Motor neuron (in vitro differentiated cells): ENCODE measurements around the gene SLC8A1. TPM values are rescaled to one million over a fixed set of nuclear protein-coding genes. Genes with fewer than 3 reads are reported as not detected.

ENCODE experiments used
- ATAC-seq, 8 experiments: fragments of 200-7000 bp; cut with Tn5 transposase; replicated peaks in 6 of 8; 2 replicates each; pipeline ENCODE4 v1.8.0; 2021; ENCODE audit warnings: mild to moderate bottlenecking in 8 of 8, moderate library complexity in 8 of 8
- H3K27ac ChIP-seq, 2 donors: fragments of 250-450 bp; sonication (Bioruptor Pico); 2 replicates each; pipeline ENCODE4 v1.9.0; 2021; ENCODE audit warnings: antibody characterized with exemption in 2 of 2, mild to moderate bottlenecking in 2 of 2, moderate library complexity in 1 of 2
- H3K4me1 ChIP-seq, 2 donors: fragments of 250-450 bp; sonication (Bioruptor Pico); replicated peaks in 1 of 2; 2 replicates each; pipeline ENCODE4 v1.6.1; 2021; ENCODE audit warnings: antibody characterized with exemption in 2 of 2, mild to moderate bottlenecking in 2 of 2, moderate library complexity in 1 of 2
- H3K4me3 ChIP-seq, 5 donors: fragments of 250-450 bp; sonication (Bioruptor Pico); 2 replicates each; pipeline ENCODE4 v1.9.0; 2021; ENCODE audit warnings: antibody characterized with exemption in 5 of 5, mild to moderate bottlenecking in 5 of 5, moderate library complexity in 4 of 5
- WGBS, 10 experiments: fragments of 450-650 bp; shearing (Covaris generic); methylation state at CpG; one replicate each; pipeline ENCODE4 v1.0.0; 2022; 5-methylcytosine and 5-hydroxymethylcytosine counted together
- in situ Hi-C, 9 experiments: fragments of 400-800 bp; cut with MboI; loops; one replicate each; pipeline ENCODE4 v1.15.0; 2021; ENCODE audit warnings: low sequenced_read_pairs in 9 of 9, low pct_unique_long_range_greater_than_20kb in 2 of 9; ENCODE audit not compliant: unreplicated experiment in 9 of 9
- total RNA-seq, 8 experiments: library from RNA; unstranded; fragments of 300-600 nt; gene quantifications; 2 replicates each; pipeline versions ENCODE4 v1.2.3 to v1.2.4, GENCODE V29; 2022

SLC8A1 gene
- total RNA-seq, 8 experiments from 2014 or later: 0.27 to 55.1 (median 24.5) TPM

GRCh38 chr2:40049781-40050180 is 402.1 kb downstream of the SLC8A1 start:
- Histone ChIP-seq H3K4me1 (peaks cover 0 to 10% of the 10 kb centered on the region in 2 donors), H3K4me3 (no peak overlapping the region), H3K27ac (no peak overlapping the region)
- in situ Hi-C loops: no loop called here
- 0 to 100% (median 38%) methylated on average over 1 of the region's 1 CpG; no CpG with 5 or more reads in 4 of the 10 experiments for WGBS, 10 experiments
- ATAC-seq: no peak

GRCh38 chr2:40048506-40048905 is 403.4 kb downstream of the SLC8A1 start:
- WGBS, 10 experiments: 14 to 100% (median 75%) methylated on average over 1 of the region's 1 CpG; no CpG with 5 or more reads in 4 of the 10 experiments
- no peak for ATAC-seq
- no peak overlapping the region for H3K4me3 ChIP-seq
- in situ Hi-C loops: no loop called here
- H3K27ac ChIP-seq: no peak overlapping the region
- H3K4me1 ChIP-seq: peaks cover 0 to 10% of the 10 kb centered on the region in 2 donors

- 53 to 96% (median 88%) methylated on average over 2 to 3 of the region's 3 CpGs for WGBS, 10 experiments
- ATAC-seq: no peak
- Histone ChIP-seq H3K4me1 (peaks cover 0 to 10% of the 10 kb centered on the region in 2 donors), H3K4me3 (no peak overlapping the region), H3K27ac (no peak overlapping the region)
- in situ Hi-C loops: no loop called here
These were observed 404.5 kb downstream of the SLC8A1 start for GRCh38 chr2:40047406-40047805.
